ENCODE data around the gene RAB36.

- TF ChIP-seq, protein P1, sequence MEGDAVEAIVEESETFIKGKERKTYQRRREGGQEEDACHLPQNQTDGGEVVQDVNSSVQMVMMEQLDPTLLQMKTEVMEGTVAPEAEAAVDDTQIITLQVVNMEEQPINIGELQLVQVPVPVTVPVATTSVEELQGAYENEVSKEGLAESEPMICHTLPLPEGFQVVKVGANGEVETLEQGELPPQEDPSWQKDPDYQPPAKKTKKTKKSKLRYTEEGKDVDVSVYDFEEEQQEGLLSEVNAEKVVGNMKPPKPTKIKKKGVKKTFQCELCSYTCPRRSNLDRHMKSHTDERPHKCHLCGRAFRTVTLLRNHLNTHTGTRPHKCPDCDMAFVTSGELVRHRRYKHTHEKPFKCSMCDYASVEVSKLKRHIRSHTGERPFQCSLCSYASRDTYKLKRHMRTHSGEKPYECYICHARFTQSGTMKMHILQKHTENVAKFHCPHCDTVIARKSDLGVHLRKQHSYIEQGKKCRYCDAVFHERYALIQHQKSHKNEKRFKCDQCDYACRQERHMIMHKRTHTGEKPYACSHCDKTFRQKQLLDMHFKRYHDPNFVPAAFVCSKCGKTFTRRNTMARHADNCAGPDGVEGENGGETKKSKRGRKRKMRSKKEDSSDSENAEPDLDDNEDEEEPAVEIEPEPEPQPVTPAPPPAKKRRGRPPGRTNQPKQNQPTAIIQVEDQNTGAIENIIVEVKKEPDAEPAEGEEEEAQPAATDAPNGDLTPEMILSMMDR (IDR thresholded peaks at IDR 0.05), result no peak
- TF ChIP-seq POLR2A (IDR thresholded peaks at IDR 0.05), result no peak
These were observed 30.6 kb upstream of the RAB36 start for GRCh38 chr22:23114721-23115020.
